ENCODE data around the gene SERGEF.
A peak's percentile ranks its signal among the peaks of the same experiment; 100 is the strongest.
"Not testable (repeated sequence)": the region's sequence is repeated elsewhere in the genome, so short reads cannot be mapped to it uniquely, and the experiment has no call there.

SERGEF gene

GRCh38 chr11:17876827-17877226, 136.0 kb downstream of the SERGEF start:
- H3K36me3 ChIP-seq, result peaks cover 33% of the 10 kb centered on the region
- no peaks in the 10 kb centered on the region for H4K20me1 ChIP-seq
- no peak overlapping the region for H3K27ac ChIP-seq
- H3K4me1 ChIP-seq, result peaks cover 16% of the 10 kb centered on the region
- H3K9ac ChIP-seq, result no peak overlapping the region
- H3K9me3 ChIP-seq, result no peaks in the 10 kb centered on the region
- no peak overlapping the region for H3K4me3 ChIP-seq
- H3K4me2 ChIP-seq, result no peak overlapping the region
- no peak for TF ChIP-seq Cebpa-rat (IDR thresholded peaks at IDR 0.05)
- no peaks in the 10 kb centered on the region for H3K27me3 ChIP-seq

DNA sequence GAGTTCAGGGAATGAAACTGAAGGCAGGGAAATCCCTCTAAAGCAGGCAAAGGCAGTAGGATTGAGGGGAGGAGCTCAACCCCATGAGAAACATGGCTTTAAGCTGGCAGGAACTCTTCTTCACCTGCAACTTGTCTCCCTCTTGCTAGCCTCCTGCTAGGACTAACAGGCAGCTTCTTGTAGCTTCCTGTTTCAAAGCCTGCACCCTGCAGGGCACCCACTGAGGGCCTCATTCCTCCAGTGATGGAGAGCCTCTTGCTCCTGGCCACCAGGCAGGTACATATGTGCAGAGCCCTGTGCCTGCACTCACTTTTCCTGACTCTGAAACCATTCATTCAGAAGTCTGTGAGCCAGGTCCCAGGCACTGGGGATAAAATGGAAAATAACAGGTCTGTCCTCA, 137.0 kb downstream of the SERGEF start:
- peaks cover 16% of the 10 kb centered on the region for H3K4me1 ChIP-seq
- TF ChIP-seq Cebpa-rat (IDR thresholded peaks at IDR 0.05), result no peak

DNA sequence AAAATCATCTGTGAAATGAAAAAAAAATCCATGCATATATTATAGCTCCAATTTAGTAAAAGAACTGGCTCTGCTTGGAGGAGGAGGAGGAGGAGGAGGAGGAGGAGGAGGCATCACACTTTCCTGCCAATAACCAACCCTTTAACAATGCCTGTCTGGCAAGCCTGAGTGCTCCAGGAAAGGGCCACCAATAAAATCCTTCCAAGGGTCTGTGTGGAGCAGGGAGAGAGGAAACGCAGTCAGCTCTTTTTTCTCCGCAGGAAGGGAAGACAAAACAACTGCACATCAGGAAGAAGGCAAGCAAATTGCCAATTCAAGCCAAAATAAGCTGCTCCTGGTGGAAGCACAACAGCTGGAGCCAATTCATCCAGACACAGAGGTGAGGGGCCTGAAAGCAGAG, 139.3 kb downstream of the SERGEF start:
- Histone ChIP-seq H3K27me3 (no peaks in the 10 kb centered on the region), H3K4me2 (no peak overlapping the region), H3K9me3 (peaks cover 8% of the 10 kb centered on the region), H3K4me3 (no peak overlapping the region), H4K20me1 (no peaks in the 10 kb centered on the region), H3K4me1 (peaks cover 13% of the 10 kb centered on the region), H3K27ac (no peak overlapping the region), H3K9ac (no peak overlapping the region), H3K36me3 (peaks cover 48% of the 10 kb centered on the region)
- no peak for TF ChIP-seq Cebpa-rat (IDR thresholded peaks at IDR 0.05)

More for the DNA sequence above, 137.0 kb downstream of the SERGEF start:
- Histone ChIP-seq H4K20me1 (no peaks in the 10 kb centered on the region), H3K9me3 (no peaks in the 10 kb centered on the region), H3K27me3 (no peaks in the 10 kb centered on the region), H3K4me2 (no peak overlapping the region), H3K36me3 (peaks cover 33% of the 10 kb centered on the region), H3K4me3 (no peak overlapping the region), H3K27ac (no peak overlapping the region), H3K9ac (no peak overlapping the region)

DNA sequence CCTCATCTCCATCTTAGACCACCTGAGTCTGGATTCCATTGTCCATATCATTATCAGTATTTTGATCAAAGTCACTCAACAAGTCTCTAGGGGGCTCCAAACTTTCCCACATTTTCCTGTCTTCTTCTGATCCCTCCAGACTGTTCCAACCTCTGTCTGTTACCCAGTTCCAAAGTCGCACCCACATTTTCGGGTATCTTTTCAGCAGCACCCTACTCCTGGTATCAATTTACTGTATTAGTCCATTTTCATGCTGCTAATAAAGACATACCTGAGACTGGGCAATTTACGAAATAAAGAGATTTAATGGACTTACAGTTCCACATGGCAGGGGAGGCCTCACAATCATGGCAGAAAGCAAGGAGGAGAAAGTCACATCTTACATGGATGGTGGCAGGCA, 144.4 kb downstream of the SERGEF start:
- not testable (repeated sequence) for H4K20me1 ChIP-seq, H3K4me2 ChIP-seq, H3K27me3 ChIP-seq, H3K4me3 ChIP-seq, H3K4me1 ChIP-seq, H3K27ac ChIP-seq, H3K9ac ChIP-seq
- Histone ChIP-seq H3K9me3 (peaks cover 18% of the 10 kb centered on the region), H3K36me3 (peaks cover 36% of the 10 kb centered on the region)

- Histone ChIP-seq H3K9ac (no peak overlapping the region), H3K36me3 (peaks cover 34% of the 10 kb centered on the region), H3K27ac (no peak overlapping the region), H3K4me1 (peaks cover 6% of the 10 kb centered on the region; the same call in 1 of the 2 replicates), H3K4me3 (no peak overlapping the region), H3K27me3 (no peaks in the 10 kb centered on the region), H4K20me1 (no peaks in the 10 kb centered on the region), H3K4me2 (no peak overlapping the region), H3K9me3 (peaks cover 18% of the 10 kb centered on the region)
- no peak for TF ChIP-seq Cebpa-rat (IDR thresholded peaks at IDR 0.05)
These were observed 145.5 kb downstream of the SERGEF start for GRCh38 chr11:17867341-17867740.

GRCh38 chr11:17865765-17866428, 146.9 kb downstream of the SERGEF start:
- Histone ChIP-seq H3K27me3 (no peaks in the 10 kb centered on the region), H3K36me3 (peaks cover 43% of the 10 kb centered on the region), H3K9ac (no peak overlapping the region), H3K27ac (no peak overlapping the region), H4K20me1 (no peaks in the 10 kb centered on the region), H3K4me1 (peaks cover 6% of the 10 kb centered on the region; the same call in 1 of the 2 replicates), H3K9me3 (peaks cover 18% of the 10 kb centered on the region), H3K4me3 (no peak overlapping the region), H3K4me2 (no peak overlapping the region)
- no peak for TF ChIP-seq Cebpa-rat (IDR thresholded peaks at IDR 0.05)

DNA sequence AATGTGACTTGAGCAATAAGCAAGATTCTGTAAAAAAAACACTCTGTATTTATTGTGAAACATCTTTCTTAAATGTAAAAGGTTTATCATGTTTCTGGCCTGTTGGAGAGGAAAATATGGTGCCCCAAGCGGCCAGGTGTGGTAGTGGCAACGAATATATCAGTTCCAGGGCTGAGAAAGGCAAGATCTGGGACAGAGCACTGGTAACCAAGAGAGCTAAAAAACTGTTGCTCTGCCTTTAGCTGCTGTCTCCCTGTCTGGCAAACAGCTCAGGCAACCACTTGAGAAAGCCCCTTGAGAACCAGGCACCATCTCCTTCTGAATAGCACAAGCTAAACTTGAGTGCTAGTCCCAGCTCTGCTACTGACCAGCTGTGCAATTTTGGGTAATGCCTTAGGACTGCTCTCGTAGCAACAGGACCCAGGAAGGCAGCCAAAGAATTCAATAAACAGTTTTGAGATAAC, 148.3 kb downstream of the SERGEF start:
- Histone ChIP-seq H3K27me3 (no peaks in the 10 kb centered on the region), H3K27ac (no peak overlapping the region), H3K4me1 (peaks cover 6% of the 10 kb centered on the region; the same call in 1 of the 2 replicates), H3K4me2 (no peak overlapping the region), H3K9ac (no peak overlapping the region), H3K9me3 (peaks cover 18% of the 10 kb centered on the region), H3K36me3 (peaks cover 34% of the 10 kb centered on the region), H4K20me1 (no peaks in the 10 kb centered on the region), H3K4me3 (no peak overlapping the region)
- TF ChIP-seq Cebpa-rat (IDR thresholded peaks at IDR 0.05), result no peak

DNA sequence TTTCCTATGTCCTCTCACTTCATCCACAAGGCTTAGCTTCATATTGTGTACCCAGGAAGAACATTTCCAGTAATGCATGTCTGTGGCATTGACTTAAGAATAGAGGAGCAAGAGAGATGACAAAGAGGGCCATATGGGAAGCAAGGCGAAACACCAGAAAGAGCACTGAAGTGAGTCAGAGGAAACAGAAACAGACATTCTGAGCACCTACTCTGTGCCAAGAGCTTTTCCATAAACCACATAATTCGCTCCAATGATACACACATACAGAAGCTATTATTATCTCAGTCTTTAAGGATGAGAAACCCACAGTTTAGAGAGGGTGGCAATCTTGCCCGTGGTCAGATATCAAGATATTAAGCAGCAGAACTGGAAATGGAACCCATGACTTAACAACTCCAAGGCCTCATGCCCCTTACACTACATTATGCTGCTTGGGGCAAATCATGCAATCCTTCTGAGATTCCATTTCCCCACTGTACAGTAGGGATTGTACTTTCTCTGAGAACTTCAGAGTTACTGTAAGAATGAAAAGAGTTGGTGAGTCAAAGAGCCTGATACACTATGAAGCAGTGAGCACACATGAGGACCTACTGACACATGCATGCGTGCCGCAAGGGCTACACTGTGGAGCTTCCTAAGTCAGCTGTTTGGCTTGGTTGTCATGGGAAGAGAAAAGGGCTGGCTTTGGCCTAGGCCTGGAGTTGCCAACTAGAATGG, 151.7 kb downstream of the SERGEF start:
- Histone ChIP-seq H3K27me3 (no peaks in the 10 kb centered on the region), H3K36me3 (peaks cover 31% of the 10 kb centered on the region), H3K9me3 (no peaks in the 10 kb centered on the region), H3K9ac (no peak overlapping the region), H4K20me1 (no peaks in the 10 kb centered on the region), H3K27ac (no peak overlapping the region), H3K4me2 (no peak overlapping the region), H3K4me3 (no peak overlapping the region), H3K4me1 (peaks cover 7% of the 10 kb centered on the region)
- no peak for TF ChIP-seq Cebpa-rat (IDR thresholded peaks at IDR 0.05)

DNA sequence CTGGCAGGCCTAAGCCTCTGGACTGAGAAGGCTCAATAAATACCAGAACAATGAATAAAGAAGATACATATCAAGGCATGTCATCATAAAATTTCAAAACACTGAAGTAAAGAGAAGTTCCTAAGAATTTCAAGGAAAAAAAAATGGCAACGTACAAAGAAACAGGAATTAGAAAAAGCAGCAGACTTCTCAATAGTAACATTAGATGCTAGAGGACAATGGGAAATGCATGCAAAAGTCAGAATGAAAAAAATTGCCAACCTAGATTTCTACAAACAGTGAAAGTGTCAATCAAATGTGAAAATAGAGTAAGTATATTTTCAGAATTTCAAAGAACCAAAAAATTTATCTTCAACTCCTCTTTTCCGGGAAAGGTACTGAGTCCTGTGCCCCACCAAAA, 153.3 kb downstream of the SERGEF start:
- H3K4me2 ChIP-seq, result no peak overlapping the region

DNA sequence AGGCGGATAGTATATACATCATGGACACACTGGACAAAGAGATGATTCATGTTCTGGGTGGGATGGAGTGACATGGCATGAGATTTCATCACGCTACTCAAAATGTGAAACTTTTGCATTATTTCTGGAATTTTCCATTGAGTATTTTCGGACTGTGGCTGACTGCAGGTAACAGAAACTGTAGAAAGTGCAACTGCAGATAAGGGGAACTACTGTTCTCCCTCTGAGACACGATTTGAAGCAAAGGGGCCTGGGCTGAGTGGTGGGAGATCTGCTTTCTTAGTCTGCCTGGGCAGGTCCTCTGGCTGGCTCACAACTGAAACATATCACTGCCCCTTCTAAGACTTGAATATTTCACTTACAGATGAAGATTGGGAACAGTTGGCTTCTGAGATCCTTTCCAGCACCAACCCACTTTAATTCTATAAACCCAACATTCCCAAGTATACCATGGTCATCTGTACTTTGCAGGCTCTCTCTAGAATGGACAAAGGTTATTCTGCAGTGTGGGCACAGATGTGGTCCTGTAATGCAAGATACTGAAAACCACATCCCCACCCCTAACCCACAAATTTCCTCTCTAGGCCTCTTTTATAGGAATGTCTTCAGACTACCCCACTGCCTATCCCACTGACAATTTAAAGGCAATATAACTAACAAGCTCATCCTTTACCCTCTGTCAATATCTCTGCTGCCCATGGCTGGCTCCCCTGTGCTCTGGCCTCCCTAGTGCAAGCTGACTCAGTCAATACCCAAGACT, 157.1 kb downstream of the SERGEF start:
- no peak overlapping the region for H3K4me3 ChIP-seq
- H3K4me2 ChIP-seq, result peak overlapping the region; percentile 67
- H3K27me3 ChIP-seq, result no peaks in the 10 kb centered on the region
- no peak overlapping the region; the same call in 1 of the 2 replicates for H3K9ac ChIP-seq
- no peaks in the 10 kb centered on the region for H3K9me3 ChIP-seq
- peaks cover 15% of the 10 kb centered on the region for H3K4me1 ChIP-seq
- TF ChIP-seq Cebpa-rat (IDR thresholded peaks at IDR 0.05), result no peak
- peaks cover 20% of the 10 kb centered on the region for H3K36me3 ChIP-seq
- H3K27ac ChIP-seq, result no peak overlapping the region
- no peaks in the 10 kb centered on the region for H4K20me1 ChIP-seq

More for the DNA sequence above, 153.3 kb downstream of the SERGEF start:
- H3K4me1 ChIP-seq, result peaks cover 15% of the 10 kb centered on the region
- H3K36me3 ChIP-seq, result peaks cover 31% of the 10 kb centered on the region
- no peaks in the 10 kb centered on the region for H3K27me3 ChIP-seq
- TF ChIP-seq Cebpa-rat (IDR thresholded peaks at IDR 0.05), result no peak
- H3K4me3 ChIP-seq, result no peak overlapping the region
- no peak overlapping the region for H3K9ac ChIP-seq
- no peaks in the 10 kb centered on the region for H3K9me3 ChIP-seq
- no peaks in the 10 kb centered on the region for H4K20me1 ChIP-seq
- no peak overlapping the region for H3K27ac ChIP-seq

Data from BLaER1 (cell line).